AG04449 (cell line): ENCODE measurements around the gene ZNF454.

Experiments
- CTCF ChIA-PET: fragments of 350-600 bp; formaldehyde crosslinking; extraction: SDS; loops from one replicate; lab custom pipeline; 2021; ENCODE audit warnings: antibody characterized with exemption; lab: Yijun Ruan, JAX
- POLR2A ChIA-PET: fragments of 400-600, 350-600 bp; formaldehyde crosslinking; extraction: SDS; loops from one replicate; lab custom pipeline; 2020; ENCODE audit warnings: antibody characterized with exemption, inconsistent platforms; lab: Yijun Ruan, JAX
- DNase-seq: peaks from one replicate; pipeline ENCODE4 v3.0.0-alpha.2; 2010; ENCODE audit warnings: low read depth, low spot score
- H3K4me3 ChIP-seq: 2 replicates; pipeline ENCODE4 v1.5.1; 2011; ENCODE audit warnings: low read depth, mild to moderate bottlenecking, control low read depth, low read length
- TF ChIP-seq, protein P1 (sequence below): IDR thresholded peaks from one replicate; pipeline ENCODE4 v1.5.1; 2011; ENCODE audit warnings: mild to moderate bottlenecking, moderate library complexity, low read length, control low read depth, inconsistent platforms; ENCODE audit not compliant: insufficient read depth; ENCODE audit errors: missing control alignments

The ZNF454 gene

DNA sequence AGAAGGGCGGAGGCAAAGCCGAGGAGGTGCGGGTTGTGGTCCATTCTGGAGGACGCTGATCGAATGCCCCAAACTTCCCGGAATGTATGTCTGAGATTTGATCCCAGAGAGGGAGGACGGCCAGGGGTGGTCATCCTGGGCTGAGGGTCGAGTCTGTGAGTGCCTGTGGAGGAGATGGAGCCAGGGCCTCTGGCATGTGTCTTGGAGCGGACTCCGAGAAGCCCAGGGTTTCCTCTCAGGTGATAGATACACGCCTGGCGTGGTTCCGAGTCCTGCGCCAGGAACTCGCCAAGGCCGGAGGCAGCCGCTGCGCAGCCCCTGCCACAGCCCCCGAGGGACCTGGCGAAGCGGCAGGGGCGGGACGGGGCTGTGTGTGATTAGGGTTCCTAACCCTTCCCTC is 363 bp downstream of the ZNF454 start:
- peak overlapping the region; percentile 74 for H3K4me3 ChIP-seq
- no peak for DNase-seq
- TF ChIP-seq, protein P1, sequence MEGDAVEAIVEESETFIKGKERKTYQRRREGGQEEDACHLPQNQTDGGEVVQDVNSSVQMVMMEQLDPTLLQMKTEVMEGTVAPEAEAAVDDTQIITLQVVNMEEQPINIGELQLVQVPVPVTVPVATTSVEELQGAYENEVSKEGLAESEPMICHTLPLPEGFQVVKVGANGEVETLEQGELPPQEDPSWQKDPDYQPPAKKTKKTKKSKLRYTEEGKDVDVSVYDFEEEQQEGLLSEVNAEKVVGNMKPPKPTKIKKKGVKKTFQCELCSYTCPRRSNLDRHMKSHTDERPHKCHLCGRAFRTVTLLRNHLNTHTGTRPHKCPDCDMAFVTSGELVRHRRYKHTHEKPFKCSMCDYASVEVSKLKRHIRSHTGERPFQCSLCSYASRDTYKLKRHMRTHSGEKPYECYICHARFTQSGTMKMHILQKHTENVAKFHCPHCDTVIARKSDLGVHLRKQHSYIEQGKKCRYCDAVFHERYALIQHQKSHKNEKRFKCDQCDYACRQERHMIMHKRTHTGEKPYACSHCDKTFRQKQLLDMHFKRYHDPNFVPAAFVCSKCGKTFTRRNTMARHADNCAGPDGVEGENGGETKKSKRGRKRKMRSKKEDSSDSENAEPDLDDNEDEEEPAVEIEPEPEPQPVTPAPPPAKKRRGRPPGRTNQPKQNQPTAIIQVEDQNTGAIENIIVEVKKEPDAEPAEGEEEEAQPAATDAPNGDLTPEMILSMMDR, result no peak
- ChIA-PET CTCF (no interaction called here), POLR2A (no interaction called here)

DNA sequence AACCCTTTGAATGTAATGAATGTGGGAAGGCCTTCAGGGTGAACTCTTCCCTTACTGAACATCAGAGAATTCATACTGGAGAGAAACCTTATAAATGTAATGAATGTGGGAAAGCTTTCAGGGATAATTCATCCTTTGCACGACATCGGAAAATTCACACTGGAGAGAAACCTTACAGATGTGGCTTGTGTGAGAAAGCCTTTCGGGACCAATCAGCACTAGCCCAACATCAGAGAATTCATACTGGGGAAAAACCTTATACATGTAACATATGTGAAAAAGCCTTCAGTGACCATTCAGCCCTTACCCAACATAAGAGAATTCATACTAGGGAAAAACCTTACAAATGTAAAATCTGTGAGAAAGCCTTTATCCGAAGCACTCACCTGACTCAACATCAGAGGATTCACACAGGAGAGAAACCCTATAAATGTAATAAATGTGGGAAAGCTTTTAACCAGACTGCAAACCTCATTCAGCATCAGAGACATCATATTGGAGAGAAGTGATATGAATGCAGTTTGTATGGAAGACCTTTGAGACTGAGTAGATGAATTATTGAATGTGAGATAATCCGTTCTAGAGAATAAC is 24.6 kb downstream of the ZNF454 start:
- ChIA-PET POLR2A (no interaction called here), CTCF (no interaction called here)
- no peak for DNase-seq
- TF ChIP-seq, protein P1, result no peak
- H3K4me3 ChIP-seq, result no peak overlapping the region

DNA sequence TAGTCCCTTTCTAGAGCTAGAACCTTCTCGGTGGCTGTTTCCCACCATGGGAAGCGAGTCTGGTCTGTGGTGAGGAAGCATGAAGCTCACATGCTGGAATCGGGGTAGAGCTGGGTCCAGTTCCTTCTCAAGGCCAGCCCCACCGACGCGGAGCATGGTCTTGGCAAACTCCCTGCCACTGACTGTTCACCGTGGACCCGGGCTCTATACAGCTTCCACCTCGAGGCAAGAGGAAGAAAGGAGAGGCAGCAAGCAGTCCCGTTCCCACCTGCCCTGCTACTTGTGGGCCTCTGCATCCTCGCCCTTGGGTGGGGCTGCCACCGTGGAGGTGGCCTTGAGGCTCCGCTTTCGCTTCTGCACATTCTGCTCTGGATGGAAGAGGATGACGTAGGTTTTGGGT is 40.4 kb downstream of the ZNF454 start:
- H3K4me3 ChIP-seq, result no peak overlapping the region
- ChIA-PET POLR2A (no interaction called here), CTCF (no interaction called here)
- DNase-seq, result no peak
- TF ChIP-seq, protein P1, result no peak

DNA sequence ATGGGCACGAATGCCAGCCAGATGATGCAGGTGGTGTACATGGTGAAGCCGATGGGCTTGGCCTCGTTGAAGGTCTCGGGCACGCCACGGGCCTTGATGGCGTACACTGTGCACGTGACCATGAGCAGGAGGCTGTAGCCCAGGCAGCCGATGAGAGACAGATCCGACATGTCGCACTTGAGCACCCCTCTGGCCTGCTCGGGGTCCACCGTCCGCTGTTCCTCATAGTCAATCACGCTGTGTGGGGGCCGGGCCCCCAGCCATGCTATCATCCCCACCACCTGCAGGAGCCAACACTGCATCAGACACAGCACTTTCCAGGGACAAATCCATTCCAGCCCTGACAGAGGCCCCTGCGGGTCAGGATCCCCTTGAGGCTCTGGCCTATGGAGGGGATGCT is 41.9 kb downstream of the ZNF454 start:
- TF ChIP-seq, protein P1, result no peak
- no peak for DNase-seq
- CTCF ChIA-PET, result no interaction called here
- H3K4me3 ChIP-seq, result no peak overlapping the region
- POLR2A ChIA-PET, result no interaction called here

DNA sequence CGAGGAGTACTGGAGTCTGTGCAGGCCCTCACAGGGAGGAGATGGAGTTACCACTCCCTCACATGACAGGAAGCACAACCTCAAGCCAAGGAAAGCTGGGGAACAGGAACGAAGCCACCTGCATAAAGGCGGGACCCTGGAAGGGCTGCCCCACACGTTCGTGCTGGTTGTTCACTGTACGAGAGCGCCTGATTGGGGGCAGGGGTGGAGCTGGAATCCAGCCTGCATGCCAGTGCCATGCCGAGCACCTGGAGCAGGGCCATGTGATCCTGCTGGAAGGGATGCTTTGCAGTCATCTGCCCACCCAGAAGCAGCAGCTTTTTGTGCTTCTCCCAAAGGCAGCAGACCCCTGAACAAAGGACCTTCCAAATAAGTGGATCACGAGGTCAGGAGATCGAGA is 42.7 kb downstream of the ZNF454 start:
- no peak overlapping the region for H3K4me3 ChIP-seq
- ChIA-PET POLR2A (no interaction called here), CTCF (no interaction called here)
- DNase-seq, result no peak
- TF ChIP-seq, protein P1, result no peak

DNA sequence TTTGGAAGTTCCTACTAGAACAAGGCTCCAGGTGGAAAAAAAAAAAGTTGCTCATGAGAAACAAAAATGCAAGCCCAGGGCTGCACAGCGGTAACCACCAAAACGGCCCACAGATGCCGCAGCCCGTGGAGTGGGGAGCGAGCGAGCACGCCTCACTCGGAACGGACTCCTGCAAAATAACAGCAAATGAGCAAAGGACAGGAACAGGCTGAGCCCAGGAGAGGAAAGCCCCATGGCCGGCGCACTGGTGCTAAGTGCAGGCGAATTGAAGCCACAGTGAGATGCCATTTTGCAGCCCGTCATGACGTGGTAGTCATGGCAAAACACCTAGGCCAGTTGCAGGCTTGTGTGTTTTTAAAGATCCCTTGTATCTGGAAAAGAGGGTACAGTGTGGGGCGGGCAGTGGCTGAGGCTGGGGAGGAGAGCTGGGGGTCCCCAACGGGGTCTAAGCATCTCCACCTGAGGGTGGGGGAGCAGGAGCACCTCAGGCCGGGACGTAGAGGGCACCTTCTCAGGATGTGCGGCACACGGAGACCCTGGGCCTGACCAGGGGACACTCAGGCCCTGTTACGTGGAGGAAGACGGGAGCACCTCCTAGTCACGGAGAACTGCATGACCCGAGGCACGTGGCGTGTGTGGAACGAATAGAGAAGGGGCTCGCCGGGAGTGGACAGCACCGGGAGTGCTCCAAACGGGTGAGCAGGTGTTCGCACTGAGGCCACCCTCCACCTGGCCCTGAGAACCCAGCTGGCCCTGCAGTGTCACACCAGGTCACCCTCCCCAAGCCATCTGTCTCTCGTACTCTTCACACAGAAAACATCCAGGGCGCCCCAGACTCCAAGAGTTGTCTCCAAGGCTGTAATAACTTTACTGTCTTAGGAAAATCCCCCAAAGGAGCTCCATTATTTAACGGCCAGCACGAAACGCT is 43.4 kb downstream of the ZNF454 start:
- TF ChIP-seq, protein P1, result no peak
- ChIA-PET CTCF (no interaction called here), POLR2A (no interaction called here)

More for the DNA sequence above, 43.4 kb downstream of the ZNF454 start:
- no peak overlapping the region for H3K4me3 ChIP-seq
- DNase-seq, result no peak
